ENCODE results near the gene NR2F2. TPM values are rescaled to one million over a fixed set of nuclear protein-coding genes. Genes with fewer than 3 reads are reported as not detected.

The NR2F2 gene
- total and polyA plus RNA-seq, 2 donors (not counting 1 experiment from before 2014, with no cell fraction given): not detected

GRCh38 chr15:96309143-96309660, 21.3 kb upstream of the NR2F2 start:
- WGBS (ENCODE audit: insufficient coverage): 48% methylated on average over 3 of the region's 5 CpGs
- no peak overlapping the region for H3K4me3 ChIP-seq (ENCODE audit: control extremely low read depth in 1 of 5, extremely low read depth in 1 of 5, insufficient read depth in 1 of 5, low read depth in 2 of 5, low read length in 4 of 5)
- H3K9me3 ChIP-seq (ENCODE audit: control extremely low read depth in 1 of 3, control insufficient read depth in 2 of 3, insufficient read depth in 1 of 3, low read length in 2 of 3): no peaks in the 10 kb centered on the region
- H3K4me1 ChIP-seq (ENCODE audit: control insufficient read depth in 2 of 2, insufficient read depth in 2 of 2, low read length in 2 of 2): no peaks in the 10 kb centered on the region
- H3K9ac ChIP-seq (ENCODE audit: low read length): no peak overlapping the region
- ChIA-PET POLR2A (no interaction called here), CTCF (no interaction called here)
- no peak for TF ChIP-seq EZH2 (IDR thresholded peaks at IDR 0.05; ENCODE audit: borderline replicate concordance, insufficient read depth, low read depth, low read length, poor library complexity, severe bottlenecking)
- TF ChIP-seq CTCF (IDR thresholded peaks at IDR 0.05): no peak
- Mint-ChIP-seq H3K27me3 (no peaks in the 10 kb centered on the region), H3K27ac (no peak overlapping the region), H3K4me3 (no peak overlapping the region), H3K4me1 (no peaks in the 10 kb centered on the region), H3K9me3 (ENCODE audit: insufficient read depth) (no peaks in the 10 kb centered on the region)
- DNase-seq (no peak), ATAC-seq (ENCODE audit: low read depth) (no peak)
- no peaks in the 10 kb centered on the region for H4K20me1 ChIP-seq (ENCODE audit: control insufficient read depth, insufficient read depth, low read length, poor library complexity, severe bottlenecking)
- H2AFZ ChIP-seq (ENCODE audit: insufficient read depth, low read depth, low read length, poor library complexity, severe bottlenecking): no peak overlapping the region
- intact Hi-C loops (cut with micrococcal nuclease): no loop called here
- no peak overlapping the region for H3K27ac ChIP-seq (ENCODE audit: low read length in 2 of 2)
- H3K4me2 ChIP-seq (replicated peaks; ENCODE audit: low read depth, low read length, poor library complexity, severe bottlenecking): no peak overlapping the region
- H3K27me3 ChIP-seq (replicated peaks in 1 of 4; ENCODE audit: control extremely low read depth in 1 of 4, control insufficient read depth in 3 of 4, insufficient read depth in 4 of 4, low read length in 3 of 4): peaks cover 0 to 2% (median 0%) of the 10 kb centered on the region in 4 experiments
- H3K79me2 ChIP-seq (ENCODE audit: control insufficient read depth, insufficient read depth, low read length): no peaks in the 10 kb centered on the region
- no peaks in the 10 kb centered on the region for H3K36me3 ChIP-seq (replicated peaks in 1 of 2; ENCODE audit: control extremely low read depth in 1 of 2, control insufficient read depth in 1 of 2, extremely low read depth in 1 of 2, insufficient read depth in 2 of 2, low read length in 1 of 2)

- Histone ChIP-seq H3K79me2 (ENCODE audit: control insufficient read depth, insufficient read depth, low read length) (no peaks in the 10 kb centered on the region), H3K4me3 (ENCODE audit: control extremely low read depth in 1 of 5, extremely low read depth in 1 of 5, insufficient read depth in 1 of 5, low read depth in 2 of 5, low read length in 4 of 5) (no peak overlapping the region), H3K4me2 (replicated peaks; ENCODE audit: low read depth, low read length, poor library complexity, severe bottlenecking) (no peak overlapping the region), H4K20me1 (ENCODE audit: control insufficient read depth, insufficient read depth, low read length, poor library complexity, severe bottlenecking) (no peaks in the 10 kb centered on the region), H2AFZ (ENCODE audit: insufficient read depth, low read depth, low read length, poor library complexity, severe bottlenecking) (no peak overlapping the region), H3K9me3 (ENCODE audit: control extremely low read depth in 1 of 3, control insufficient read depth in 2 of 3, insufficient read depth in 1 of 3, low read length in 2 of 3) (no peaks in the 10 kb centered on the region), H3K9ac (ENCODE audit: low read length) (no peak overlapping the region), H3K36me3 (replicated peaks in 1 of 2; ENCODE audit: control extremely low read depth in 1 of 2, control insufficient read depth in 1 of 2, extremely low read depth in 1 of 2, insufficient read depth in 2 of 2, low read length in 1 of 2) (no peaks in the 10 kb centered on the region), H3K27me3 (replicated peaks in 1 of 4; ENCODE audit: control extremely low read depth in 1 of 4, control insufficient read depth in 3 of 4, insufficient read depth in 4 of 4, low read length in 3 of 4) (peaks cover 0 to 2% (median 0%) of the 10 kb centered on the region in 4 experiments), H3K27ac (ENCODE audit: low read length in 2 of 2) (no peak overlapping the region), H3K4me1 (ENCODE audit: control insufficient read depth in 2 of 2, insufficient read depth in 2 of 2, low read length in 2 of 2) (no peaks in the 10 kb centered on the region)
- H3K4me1 Mint-ChIP-seq: no peaks in the 10 kb centered on the region
- DNase-seq (no peak), ATAC-seq (ENCODE audit: low read depth) (no peak)
- POLR2A ChIA-PET: no interaction called here
- H3K9me3 Mint-ChIP-seq (ENCODE audit: insufficient read depth): no peaks in the 10 kb centered on the region
- H3K27ac Mint-ChIP-seq: no peak overlapping the region
- peaks cover 9% of the 10 kb centered on the region for H3K27me3 Mint-ChIP-seq
- no peak overlapping the region for H3K4me3 Mint-ChIP-seq
- intact Hi-C loops (cut with micrococcal nuclease): no loop called here
- no CpG with 5 or more reads among the region's 5 CpGs for WGBS (ENCODE audit: insufficient coverage)
- CTCF ChIA-PET: no interaction called here
- TF ChIP-seq CTCF (IDR thresholded peaks at IDR 0.05): no peak
- no peak for TF ChIP-seq EZH2 (IDR thresholded peaks at IDR 0.05; ENCODE audit: borderline replicate concordance, insufficient read depth, low read depth, low read length, poor library complexity, severe bottlenecking)
Observed at GRCh38 chr15:96311256-96311955, 19.1 kb upstream of the NR2F2 start.
